GM19043 (cell line): ENCODE results near the gene IGSF11.
"Not testable (repeated sequence)": the region's sequence is repeated elsewhere in the genome, so short reads cannot be mapped to it uniquely, and the experiment has no call there.

Source experiments
- ATAC-seq: cut with Tn5 transposase; IDR thresholded peaks from one replicate; pipeline ENCODE4 v1.9.1; 2021; ENCODE audit warnings: low read depth; ENCODE audit not compliant: unreplicated experiment

Gene IGSF11

GRCh38 chr3:119034256-119035013, at the start of gene IGSF11:
Gene IGSF11, minus strand, starts transcription at chr3:119034846. Its CDS starts 264 bp downstream, at chr3:119034582.
- peak; percentile 89 for ATAC-seq

GRCh38 chr3:119080364-119080763, 45.7 kb upstream of the IGSF11 start:
- ATAC-seq, result no peak

GRCh38 chr3:119073258-119074001, 38.8 kb upstream of the IGSF11 start:
- ATAC-seq, result no peak

GRCh38 chr3:119072451-119072850, 37.8 kb upstream of the IGSF11 start:
- ATAC-seq, result not testable (repeated sequence)

GRCh38 chr3:119069725-119070124, 35.1 kb upstream of the IGSF11 start:
- no peak for ATAC-seq

- no peak for ATAC-seq
Measured at GRCh38 chr3:119063471-119063870, 28.8 kb upstream of the IGSF11 start.

- ATAC-seq, result no peak
Measured at GRCh38 chr3:119062892-119063291, 28.2 kb upstream of the IGSF11 start.

- no peak for ATAC-seq
Measured at GRCh38 chr3:119044593-119044992, 9.9 kb upstream of the IGSF11 start.

- ATAC-seq, result no peak
Measured at GRCh38 chr3:119042162-119042561, 7.5 kb upstream of the IGSF11 start.

GRCh38 chr3:119035014-119035346, 334 bp upstream of the IGSF11 start:
- ATAC-seq, result no peak

- ATAC-seq, result no peak
Measured at GRCh38 chr3:119033393-119034255, 1.0 kb downstream of the IGSF11 start.

- no peak for ATAC-seq
Measured at GRCh38 chr3:119025171-119025795, 9.4 kb downstream of the IGSF11 start.

- no peak for ATAC-seq
Measured at GRCh38 chr3:119019767-119020518, 14.7 kb downstream of the IGSF11 start.

GRCh38 chr3:119018690-119019463, 15.8 kb downstream of the IGSF11 start:
- ATAC-seq, result no peak

- ATAC-seq, result no peak
Measured at GRCh38 chr3:119015942-119016341, 18.7 kb downstream of the IGSF11 start.

GRCh38 chr3:119013951-119014350, 20.7 kb downstream of the IGSF11 start:
- ATAC-seq, result no peak

- ATAC-seq, result no peak
Measured at GRCh38 chr3:119011528-119011927, 23.1 kb downstream of the IGSF11 start.

GRCh38 chr3:118997190-118997589, 37.5 kb downstream of the IGSF11 start:
- ATAC-seq, result no peak

GRCh38 chr3:118991775-118992174, 42.9 kb downstream of the IGSF11 start:
- no peak for ATAC-seq
